Keratinocyte (primary cell): ENCODE results near the gene BEAN1.

Experiments used
- CTCF ChIP-seq, 3 experiments: IDR thresholded peaks in 1 of 3; conservative IDR thresholded peaks in 1 of 3; optimal IDR thresholded peaks in 1 of 3; 2 replicates in 2 of 3; 3 replicates in 1 of 3; pipeline versions ENCODE3 to v1.5.1; 2011; ENCODE audit warnings: low read length in 3 of 3, mild to moderate bottlenecking in 3 of 3, moderate library complexity in 2 of 3, control low read depth in 1 of 3, inconsistent platforms in 1 of 3; ENCODE audit not compliant: insufficient read depth in 2 of 3; ENCODE audit errors: extremely low read depth in 1 of 3
- EZH2 ChIP-seq: IDR thresholded peaks from one replicate; pipeline ENCODE4 v1.6.1; 2012; ENCODE audit warnings: inconsistent platforms, mild to moderate bottlenecking, low read length, moderate library complexity

GRCh38 chr16:66502020-66502913 is 75.2 kb downstream of the BEAN1 start:
- TF ChIP-seq CTCF (optimal IDR thresholded peaks at IDR 0.05 in 1 of 3, IDR thresholded peaks at IDR 0.05 in 1 of 3, conservative IDR thresholded peaks at IDR 0.05 in 1 of 3; ENCODE audit: extremely low read depth in 1 of 3, insufficient read depth in 2 of 3, low read length in 3 of 3) (no peak), EZH2 (no peak)
